Stimulated activated CD8-positive, alpha-beta memory T cell treated with anti-CD3 and anti-CD28 coated beads, Interleukin-4, amount 100 ng/mL, for 48 hours (primary cell): ENCODE measurements around the gene SMAD3.
"Not testable (repeated sequence)": the region's sequence is repeated elsewhere in the genome, so short reads cannot be mapped to it uniquely, and the experiment has no call there.

Experiments
- DNase-seq: peaks from one replicate; pipeline ENCODE4 v3.0.0-alpha.2; 2020

SMAD3 gene

GRCh38 chr15:67065531-67066005 lies at the start of gene SMAD3:
TSS of gene SMAD3 (plus strand) at chr15:67065602. CDS start at chr15:67066155, 553 bp downstream.
- peak; percentile 77 for DNase-seq

- DNase-seq = no peak
Observed at GRCh38 chr15:67017311-67017710, 48.1 kb upstream of the SMAD3 start.

- no peak for DNase-seq
Observed at GRCh38 chr15:67018026-67018425, 47.4 kb upstream of the SMAD3 start.

GRCh38 chr15:67018441-67018840 lies 47.0 kb upstream of the SMAD3 start:
- no peak for DNase-seq

GRCh38 chr15:67019069-67019468 lies 46.3 kb upstream of the SMAD3 start:
- no peak for DNase-seq

- DNase-seq = no peak
Observed at GRCh38 chr15:67019884-67020520, 45.4 kb upstream of the SMAD3 start.

- DNase-seq = not testable (repeated sequence)
Observed at GRCh38 chr15:67020668-67021067, 44.7 kb upstream of the SMAD3 start.

GRCh38 chr15:67021455-67021854 lies 43.9 kb upstream of the SMAD3 start:
- no peak for DNase-seq

- no peak for DNase-seq
Observed at GRCh38 chr15:67022587-67023105, 42.8 kb upstream of the SMAD3 start.

GRCh38 chr15:67023517-67024313 lies 41.7 kb upstream of the SMAD3 start:
- no peak for DNase-seq

- DNase-seq = peak; percentile 59
Observed at GRCh38 chr15:67024314-67024997, 40.9 kb upstream of the SMAD3 start.

GRCh38 chr15:67024998-67025368 lies 40.4 kb upstream of the SMAD3 start:
- DNase-seq = no peak

GRCh38 chr15:67025719-67026609 lies 39.4 kb upstream of the SMAD3 start:
- DNase-seq = no peak

- no peak for DNase-seq
Observed at GRCh38 chr15:67026610-67026967, 38.8 kb upstream of the SMAD3 start.

- not testable (repeated sequence) for DNase-seq
Observed at GRCh38 chr15:67028440-67028839, 37.0 kb upstream of the SMAD3 start.

GRCh38 chr15:67030036-67030762 lies 35.2 kb upstream of the SMAD3 start:
- no peak for DNase-seq

GRCh38 chr15:67031331-67031730 lies 34.1 kb upstream of the SMAD3 start:
- no peak for DNase-seq

GRCh38 chr15:67032608-67033007 lies 32.8 kb upstream of the SMAD3 start:
- no peak for DNase-seq

- no peak for DNase-seq
Observed at GRCh38 chr15:67033012-67033411, 32.4 kb upstream of the SMAD3 start.

GRCh38 chr15:67033571-67034044 lies 31.8 kb upstream of the SMAD3 start:
- DNase-seq = no peak

- no peak for DNase-seq
Observed at GRCh38 chr15:67035886-67036285, 29.5 kb upstream of the SMAD3 start.
